ENCODE results near the gene MYZAP. TPM values are rescaled to one million over a fixed set of nuclear protein-coding genes. Genes with fewer than 3 reads are reported as not detected.

The MYZAP gene
- total RNA-seq, 1 experiment from 2014 or later, result 0.63 TPM

DNA sequence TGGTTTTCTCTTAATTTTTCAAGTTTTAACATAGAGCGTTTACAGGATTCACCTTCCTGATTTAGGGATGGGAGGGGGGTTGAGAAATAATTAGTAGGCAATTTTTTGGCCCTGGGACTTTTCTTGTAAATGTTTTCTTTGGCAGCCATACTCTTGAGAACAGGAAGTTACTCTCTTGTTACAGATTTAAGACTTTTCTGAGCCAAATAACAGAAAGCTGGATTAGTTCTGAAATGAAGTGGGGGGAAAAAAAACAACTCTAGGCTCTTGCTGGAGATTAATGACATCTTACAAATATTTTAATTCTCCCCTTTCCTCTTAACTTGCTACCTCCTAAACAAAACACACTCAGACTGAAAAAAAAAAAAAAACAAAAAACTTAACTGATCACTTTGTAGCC lies 101.0 kb downstream of the MYZAP start:
- Histone ChIP-seq H4K8ac (replicated peaks; ENCODE audit: insufficient read length, low read depth, low read length) (no peak overlapping the region), H3K56ac (ENCODE audit: insufficient read length, low read depth, low read length) (no peak overlapping the region), H3K79me1 (ENCODE audit: insufficient read depth, low read depth, low read length, poor library complexity, severe bottlenecking) (no peaks in the 10 kb centered on the region), H2AK5ac (ENCODE audit: insufficient read length, low read length) (no peak overlapping the region), H2BK12ac (ENCODE audit: insufficient read length, low read depth, low read length) (no peak overlapping the region), H3K27ac (ENCODE audit: insufficient read length, low read depth, low read length) (no peak overlapping the region), H3K27me3 (ENCODE audit: insufficient read depth, low read length) (no peaks in the 10 kb centered on the region), H3K9me3 (ENCODE audit: control insufficient read depth, low read depth, low read length) (no peaks in the 10 kb centered on the region), H2BK120ac (ENCODE audit: low read depth, low read length, poor library complexity, severe bottlenecking) (no peak overlapping the region), H2AFZ (ENCODE audit: low read length) (no peak overlapping the region), H3T11ph (ENCODE audit: low read length) (no peak overlapping the region), H2BK15ac (ENCODE audit: low read depth, low read length) (no peak overlapping the region), H3K23ac (ENCODE audit: insufficient read length, low read depth, low read length) (no peak overlapping the region), H2BK20ac (ENCODE audit: low read depth, low read length, poor library complexity, severe bottlenecking) (no peak overlapping the region), H4K20me1 (ENCODE audit: control insufficient read depth, insufficient read depth, insufficient read length) (no peaks in the 10 kb centered on the region), H4K91ac (ENCODE audit: insufficient read length, low read depth, low read length) (no peak overlapping the region), H3K14ac (ENCODE audit: insufficient read depth, low read length) (no peak overlapping the region), H3K18ac (ENCODE audit: insufficient read length, low read depth, low read length) (no peak overlapping the region), H3K4ac (ENCODE audit: low read depth, low read length) (no peak overlapping the region), H2BK5ac (ENCODE audit: insufficient read length, low read length) (no peak overlapping the region), H3K9ac (ENCODE audit: extremely low read depth, insufficient read length, low read length) (no peak overlapping the region), H3K23me2 (ENCODE audit: insufficient read length, low read depth, low read length, poor library complexity, severe bottlenecking) (no peaks in the 10 kb centered on the region), H3K4me1 (ENCODE audit: insufficient read depth, low read length) (no peaks in the 10 kb centered on the region), H4K5ac (ENCODE audit: insufficient read length, low read depth, low read length) (no peak overlapping the region), H3K79me2 (ENCODE audit: insufficient read depth, low read length) (no peaks in the 10 kb centered on the region), H3K4me2 (ENCODE audit: insufficient read depth, insufficient read length, low read length) (no peak overlapping the region)
- H3K27ac Mint-ChIP-seq, result no peak overlapping the region
- WGBS (ENCODE audit: extremely low coverage, insufficient read length, low lambda C conversion rate), result no CpG with 5 or more reads among the region's 1 CpG
- no peak for TF ChIP-seq CTCF (conservative IDR thresholded peaks at IDR 0.05)
- H3K4me3 Mint-ChIP-seq, result no peak overlapping the region
- no peaks in the 10 kb centered on the region for H3K36me3 Mint-ChIP-seq (ENCODE audit: insufficient read depth in 1 of 3, low read depth in 3 of 3)
- H3K4me1 Mint-ChIP-seq, result no peaks in the 10 kb centered on the region
- peaks cover 6% of the 10 kb centered on the region for H3K27me3 Mint-ChIP-seq (ENCODE audit: low read depth)
- H3K9me3 Mint-ChIP-seq, result no peaks in the 10 kb centered on the region
- DNase-seq, result no peak
